Bronchial epithelial cell (primary cell): ENCODE measurements around the gene NDUFV1. TPM values are rescaled to one million over a fixed set of nuclear protein-coding genes. Genes with fewer than 3 reads are reported as not detected.
"Not testable (repeated sequence)": the region's sequence is repeated elsewhere in the genome, so short reads cannot be mapped to it uniquely, and the experiment has no call there.

Experiments used
- DNase-seq: peaks from one replicate; pipeline ENCODE4 v3.0.0-alpha.2; 2010; ENCODE audit warnings: low read depth
- FAIRE-seq: peaks from 2 replicates; lab custom pipeline; 2011; peaks lifted over from hg19 to GRCh38; lab: Jason Lieb, UNC
- H3K27me3 ChIP-seq: 2 replicates; pipeline ENCODE4 v1.5.1; 2011; ENCODE audit warnings: low read length; ENCODE audit not compliant: control insufficient read depth, insufficient read depth
- H3K36me3 ChIP-seq: 2 replicates; pipeline ENCODE4 v1.5.1; 2011; ENCODE audit warnings: low read length; ENCODE audit not compliant: control insufficient read depth, insufficient read depth
- H3K4me3 ChIP-seq: 2 replicates; pipeline ENCODE4 v1.5.1; 2011; ENCODE audit warnings: mild to moderate bottlenecking, low read depth, low read length, control low read depth
- total RNA-seq: library from RNA; depleted of rRNA; stranded (reverse); fragments of >200 nt; gene quantifications from 2 replicates; pipeline ENCODE4 v1.2.1, GENCODE V29; 2014
- TF ChIP-seq, protein P1 (sequence below): IDR thresholded peaks from 2 replicates; pipeline ENCODE4 v1.5.1; 2011; ENCODE audit warnings: mild to moderate bottlenecking, moderate library complexity, low read length, control low read depth, inconsistent platforms; ENCODE audit not compliant: insufficient read depth, severe bottlenecking

The NDUFV1 gene
- 242 and 252 TPM in 2 replicates for total RNA-seq

DNA sequence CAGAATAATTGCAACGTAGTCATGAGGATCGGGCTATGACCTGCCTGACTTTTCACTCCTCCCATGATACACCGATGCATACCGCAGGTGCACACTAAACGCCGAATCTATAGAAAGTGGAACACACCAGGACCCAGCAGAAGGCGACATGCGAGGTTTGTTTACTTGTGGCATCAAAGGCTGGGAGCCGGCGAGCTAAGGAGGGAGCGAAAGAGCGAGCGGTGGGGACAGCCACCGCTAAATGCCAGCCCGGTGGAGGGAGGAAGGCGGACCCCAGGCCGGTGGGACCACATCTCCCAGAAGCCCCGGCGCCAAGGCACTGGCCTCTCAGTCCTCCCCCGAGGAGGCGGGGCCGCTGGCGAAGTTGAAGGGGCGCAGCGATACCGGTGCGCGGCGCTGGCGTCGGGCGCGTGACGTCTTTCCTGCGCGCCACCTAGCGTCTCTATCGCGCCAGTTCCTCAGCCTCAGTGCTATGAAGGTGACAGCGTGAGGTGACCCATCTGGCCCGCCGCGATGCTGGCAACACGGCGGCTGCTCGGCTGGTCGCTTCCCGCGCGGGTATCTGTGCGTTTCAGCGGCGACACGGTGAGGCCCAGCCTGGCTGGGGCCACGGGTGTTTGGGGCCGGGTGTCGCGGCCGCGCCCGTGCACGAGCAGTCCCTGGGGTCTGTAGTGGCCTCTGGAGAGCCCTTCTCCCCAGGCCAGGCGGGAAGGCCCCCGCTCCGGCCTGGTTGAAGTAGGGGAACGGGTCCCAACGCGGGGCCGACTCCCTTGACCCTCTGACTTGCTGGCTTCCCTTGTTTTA lies at the start of gene NDUFV1:
TSS of gene NDUFV1 (plus strand) at position 445 of the 804 bp plus-strand sequence. CDS start at position 514, 69 bp downstream.
- FAIRE-seq (no peak), DNase-seq (peak; percentile 77)
- no peaks in the 10 kb centered on the region for H3K27me3 ChIP-seq
- peaks cover 23% of the 10 kb centered on the region for H3K36me3 ChIP-seq
- peak within 1 kb of the TSS; percentile 97 for H3K4me3 ChIP-seq
- TF ChIP-seq, protein P1, sequence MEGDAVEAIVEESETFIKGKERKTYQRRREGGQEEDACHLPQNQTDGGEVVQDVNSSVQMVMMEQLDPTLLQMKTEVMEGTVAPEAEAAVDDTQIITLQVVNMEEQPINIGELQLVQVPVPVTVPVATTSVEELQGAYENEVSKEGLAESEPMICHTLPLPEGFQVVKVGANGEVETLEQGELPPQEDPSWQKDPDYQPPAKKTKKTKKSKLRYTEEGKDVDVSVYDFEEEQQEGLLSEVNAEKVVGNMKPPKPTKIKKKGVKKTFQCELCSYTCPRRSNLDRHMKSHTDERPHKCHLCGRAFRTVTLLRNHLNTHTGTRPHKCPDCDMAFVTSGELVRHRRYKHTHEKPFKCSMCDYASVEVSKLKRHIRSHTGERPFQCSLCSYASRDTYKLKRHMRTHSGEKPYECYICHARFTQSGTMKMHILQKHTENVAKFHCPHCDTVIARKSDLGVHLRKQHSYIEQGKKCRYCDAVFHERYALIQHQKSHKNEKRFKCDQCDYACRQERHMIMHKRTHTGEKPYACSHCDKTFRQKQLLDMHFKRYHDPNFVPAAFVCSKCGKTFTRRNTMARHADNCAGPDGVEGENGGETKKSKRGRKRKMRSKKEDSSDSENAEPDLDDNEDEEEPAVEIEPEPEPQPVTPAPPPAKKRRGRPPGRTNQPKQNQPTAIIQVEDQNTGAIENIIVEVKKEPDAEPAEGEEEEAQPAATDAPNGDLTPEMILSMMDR = peak; percentile 80

DNA sequence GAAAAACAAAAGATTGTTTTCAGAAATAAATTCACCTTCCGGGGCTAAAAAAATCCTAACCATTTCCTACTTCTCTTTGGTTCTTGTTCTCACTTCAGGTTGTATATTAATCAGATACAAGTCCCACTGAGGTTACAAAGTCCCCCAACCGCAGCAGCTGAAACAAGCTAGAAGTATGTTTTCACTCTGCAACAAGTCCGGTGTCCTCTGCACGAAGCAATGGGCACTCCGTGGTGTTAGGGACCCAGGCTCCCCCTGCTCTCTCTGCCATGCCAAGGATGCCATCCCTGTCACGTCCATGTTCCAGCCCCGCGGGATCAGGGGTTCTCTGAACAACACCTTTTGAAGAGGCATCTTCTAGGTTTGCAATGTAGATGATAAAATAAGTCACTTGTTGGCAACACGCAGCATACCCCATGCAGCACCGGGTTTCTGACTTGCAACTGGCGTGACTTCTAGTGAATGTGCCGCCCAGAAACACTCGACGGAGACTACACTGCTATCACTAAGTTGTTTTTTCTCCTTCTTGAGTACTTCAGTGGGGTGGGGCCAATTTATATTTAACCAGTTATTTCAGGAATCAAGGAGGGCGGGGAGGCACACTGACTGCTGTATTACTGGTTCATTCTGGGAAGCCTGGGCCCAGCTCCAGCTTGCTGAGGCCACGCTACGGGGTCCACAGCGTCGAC lies 48.5 kb upstream of the NDUFV1 start:
- TF ChIP-seq, protein P1 = no peak
- no peak for DNase-seq
- Histone ChIP-seq H3K27me3 (no peaks in the 10 kb centered on the region), H3K36me3 (no peaks in the 10 kb centered on the region), H3K4me3 (no peak overlapping the region)
- no peak for FAIRE-seq

- TF ChIP-seq, protein P1 = no peak
- FAIRE-seq (no peak), DNase-seq (peak; percentile 32)
- H3K36me3 ChIP-seq = no peaks in the 10 kb centered on the region
- H3K27me3 ChIP-seq = no peaks in the 10 kb centered on the region
- H3K4me3 ChIP-seq = no peak overlapping the region
These were observed 44.6 kb upstream of the NDUFV1 start for GRCh38 chr11:67561971-67562619.

- Histone ChIP-seq H3K4me3 (no peak overlapping the region), H3K27me3 (no peaks in the 10 kb centered on the region), H3K36me3 (no peaks in the 10 kb centered on the region)
- no peak for FAIRE-seq
- no peak for DNase-seq
- TF ChIP-seq, protein P1 = no peak
These were observed 43.6 kb upstream of the NDUFV1 start for GRCh38 chr11:67562963-67563704.

DNA sequence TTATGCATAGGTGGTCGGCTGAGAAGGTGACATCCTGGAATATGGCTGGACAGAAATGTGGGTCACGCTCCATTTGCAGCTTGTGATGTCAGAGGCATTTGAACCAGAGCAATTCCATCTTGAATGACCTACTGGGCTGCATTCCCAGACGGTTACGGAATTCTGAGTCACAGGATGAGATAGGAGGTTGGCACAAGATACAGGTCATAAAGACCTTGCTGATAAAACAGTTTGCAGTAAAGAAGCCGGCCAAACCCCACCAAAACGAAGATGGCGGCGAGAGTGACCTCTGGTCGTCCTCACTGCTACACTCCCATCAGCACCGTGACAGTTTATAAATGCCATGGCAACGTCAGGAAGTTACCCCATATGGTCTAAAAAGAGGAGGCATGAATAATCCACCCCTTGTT lies 43.0 kb upstream of the NDUFV1 start:
- FAIRE-seq, H3K36me3 ChIP-seq, H3K27me3 ChIP-seq, H3K4me3 ChIP-seq: not testable (repeated sequence)
- peak; percentile 96 for DNase-seq

- DNase-seq (peak; percentile 73), FAIRE-seq (no peak)
- H3K27me3 ChIP-seq = no peaks in the 10 kb centered on the region
- no peaks in the 10 kb centered on the region for H3K36me3 ChIP-seq
- TF ChIP-seq, protein P1 = no peak
- no peak overlapping the region for H3K4me3 ChIP-seq
These were observed 42.5 kb upstream of the NDUFV1 start for GRCh38 chr11:67564230-67564629.
